Kidney (tissue), 14 donors: ENCODE results near the gene PDE6B. TPM values are rescaled to one million over a fixed set of nuclear protein-coding genes. Genes with fewer than 3 reads are reported as not detected.

Experiments
- DNase-seq, 5 donors: peaks; one replicate each; pipeline ENCODE4 v3.0.0-alpha.2; 2013 to 2020
- FAIRE-seq: peaks from 2 replicates; lab custom pipeline; 2012; peaks lifted over from hg19 to GRCh38; lab: Jason Lieb, UNC
- H3K27ac ChIP-seq, 2 donors: one replicate each; pipeline ENCODE4 v1.7.0; 2013; ENCODE audit warnings: low read depth in 2 of 2, low read length in 2 of 2, inconsistent platforms in 1 of 2
- H3K27me3 ChIP-seq: one replicate; pipeline ENCODE4 v1.7.1; 2013; ENCODE audit warnings: low read length, inconsistent platforms; ENCODE audit not compliant: control insufficient read depth, insufficient read depth
- H3K36me3 ChIP-seq, 3 donors: one replicate each; pipeline versions ENCODE4 v1.7.0 to v1.7.1; 2013; ENCODE audit warnings: low read length in 3 of 3, control low read depth in 1 of 3, inconsistent platforms in 1 of 3; ENCODE audit not compliant: insufficient read depth in 3 of 3, control insufficient read depth in 2 of 3
- H3K4me1 ChIP-seq, 3 donors: one replicate each; pipeline versions ENCODE4 v1.7.0 to v1.7.1; 2013; ENCODE audit warnings: low read length in 3 of 3, inconsistent platforms in 1 of 3, low read depth in 1 of 3; ENCODE audit not compliant: control insufficient read depth in 2 of 3, insufficient read depth in 2 of 3
- H3K4me3 ChIP-seq, 3 donors: one replicate each; pipeline versions ENCODE4 v1.7.0 to v1.8.1; 2013; ENCODE audit warnings: low read length in 3 of 3, control low read depth in 1 of 3, inconsistent platforms in 1 of 3
- H3K9ac ChIP-seq, 3 donors: one replicate each; pipeline versions ENCODE4 v1.7.0 to v1.7.1; 2013; ENCODE audit warnings: low read length in 3 of 3, control low read depth in 1 of 3, inconsistent platforms in 1 of 3
- H3K9me3 ChIP-seq, 3 donors: one replicate each; pipeline versions ENCODE4 v1.7.0 to v1.7.1; 2013; ENCODE audit warnings: low read length in 3 of 3, control low read depth in 1 of 3, inconsistent platforms in 1 of 3; ENCODE audit not compliant: control insufficient read depth in 2 of 3, insufficient read depth in 1 of 3
- intact Hi-C: fragments of 100-400 bp; cut with DNase I; formaldehyde crosslinking; loops from one replicate; pipeline ENCODE4 v1.11.1; 2022
- polyA plus RNA-seq: library from polyadenylated mRNA; stranded (reverse); fragments of 350-450 nt; fragmentation: Illumina TruSeq; extraction: RNeasy Lipid Tissue Mini Kit (QIAGEN cat#74804); gene quantifications from one replicate; pipeline ENCODE4 v1.2.3, GENCODE V29; 2014; ENCODE audit warnings: low read depth, low replicate concordance; ENCODE audit not compliant: insufficient read depth
- total RNA-seq: library from RNA; stranded (reverse); fragmentation: NEBNext Ultra II Directional; extraction: Animal tissue kit (Norgen Biotek cat#: 25700); gene quantifications from one replicate; pipeline ENCODE4 v1.2.1, GENCODE V29; 2021
- TF ChIP-seq, protein P1 (sequence below): IDR thresholded peaks from 3 replicates; pipeline ENCODE4 v1.5.1; 2012; ENCODE audit warnings: mild to moderate bottlenecking, moderate library complexity, borderline replicate concordance; ENCODE audit not compliant: insufficient read depth; ENCODE audit errors: extremely low read depth
- donor health status: control.
- donor health status: control.
- donor health status: control.
- donor health status: control.
- donor health status: control.
- donor health status: DM: yes; HTN: yes; CAD: no.
- donor health status: Normal renal cell carcinoma (clear cell type).

The PDE6B gene
- total and polyA plus RNA-seq, 2 donors from 2014 or later, result 10.7 to 10.8 TPM

GRCh38 chr4:712916-713632 is 87.7 kb downstream of the PDE6B start:
- no peak overlapping the region for H3K4me3 ChIP-seq
- no peaks in the 10 kb centered on the region for H3K9me3 ChIP-seq
- no peaks in the 10 kb centered on the region for H3K36me3 ChIP-seq
- no peak overlapping the region for H3K9ac ChIP-seq
- TF ChIP-seq, protein P1, sequence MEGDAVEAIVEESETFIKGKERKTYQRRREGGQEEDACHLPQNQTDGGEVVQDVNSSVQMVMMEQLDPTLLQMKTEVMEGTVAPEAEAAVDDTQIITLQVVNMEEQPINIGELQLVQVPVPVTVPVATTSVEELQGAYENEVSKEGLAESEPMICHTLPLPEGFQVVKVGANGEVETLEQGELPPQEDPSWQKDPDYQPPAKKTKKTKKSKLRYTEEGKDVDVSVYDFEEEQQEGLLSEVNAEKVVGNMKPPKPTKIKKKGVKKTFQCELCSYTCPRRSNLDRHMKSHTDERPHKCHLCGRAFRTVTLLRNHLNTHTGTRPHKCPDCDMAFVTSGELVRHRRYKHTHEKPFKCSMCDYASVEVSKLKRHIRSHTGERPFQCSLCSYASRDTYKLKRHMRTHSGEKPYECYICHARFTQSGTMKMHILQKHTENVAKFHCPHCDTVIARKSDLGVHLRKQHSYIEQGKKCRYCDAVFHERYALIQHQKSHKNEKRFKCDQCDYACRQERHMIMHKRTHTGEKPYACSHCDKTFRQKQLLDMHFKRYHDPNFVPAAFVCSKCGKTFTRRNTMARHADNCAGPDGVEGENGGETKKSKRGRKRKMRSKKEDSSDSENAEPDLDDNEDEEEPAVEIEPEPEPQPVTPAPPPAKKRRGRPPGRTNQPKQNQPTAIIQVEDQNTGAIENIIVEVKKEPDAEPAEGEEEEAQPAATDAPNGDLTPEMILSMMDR, result no peak
- intact Hi-C loops, result no loop called here
- FAIRE-seq (no peak), DNase-seq (no peak)
- H3K27ac ChIP-seq, result no peak overlapping the region
- peaks cover 0 to 14% (median 0%) of the 10 kb centered on the region in 3 donors for H3K4me1 ChIP-seq
- no peaks in the 10 kb centered on the region for H3K27me3 ChIP-seq

GRCh38 chr4:714087-714486 is 88.7 kb downstream of the PDE6B start:
- TF ChIP-seq, protein P1, result no peak
- H3K9me3 ChIP-seq, result no peaks in the 10 kb centered on the region
- no peak for DNase-seq

DNA sequence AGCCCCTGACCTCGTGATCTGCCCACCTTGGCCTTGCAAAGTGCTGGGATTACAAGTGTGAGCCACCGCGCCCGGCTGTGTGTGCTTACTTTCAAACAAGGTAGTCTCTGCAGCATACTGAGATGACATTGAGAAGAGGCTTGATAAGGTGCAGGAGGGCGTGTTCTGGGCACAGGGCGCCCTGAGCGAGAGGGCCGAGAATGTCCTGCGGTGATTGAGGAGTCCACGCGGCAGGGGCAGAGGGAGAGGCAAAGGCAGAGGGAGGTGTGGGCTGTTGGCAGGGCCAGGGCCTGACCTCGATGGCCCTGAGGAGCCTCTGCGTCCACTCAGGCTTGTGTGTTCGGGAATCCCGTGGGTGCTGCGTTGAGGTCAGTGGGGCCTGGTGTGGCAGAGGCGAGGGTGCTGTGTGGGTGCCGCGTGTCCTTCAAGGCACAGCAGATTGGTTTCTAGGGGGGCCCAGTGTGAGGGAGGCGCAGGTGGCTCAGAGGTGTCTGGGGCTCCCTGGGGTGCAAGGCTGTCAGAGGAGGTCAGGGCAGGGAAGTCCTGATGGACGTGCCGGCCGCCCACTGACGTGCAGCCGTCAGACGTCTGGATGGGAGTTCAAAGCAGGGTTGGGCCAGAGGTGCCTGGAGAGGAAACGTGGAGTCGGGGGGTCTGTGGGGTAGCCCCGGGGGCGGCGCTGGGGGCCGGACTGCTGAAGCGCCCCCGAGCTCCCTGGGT is 92.4 kb downstream of the PDE6B start:
- Histone ChIP-seq H3K9me3 (no peaks in the 10 kb centered on the region), H3K27ac (no peak overlapping the region), H3K9ac (no peak overlapping the region), H3K4me1 (peaks cover 0 to 13% (median 0%) of the 10 kb centered on the region in 3 donors), H3K36me3 (no peaks in the 10 kb centered on the region), H3K27me3 (no peaks in the 10 kb centered on the region), H3K4me3 (no peak overlapping the region)
- no peak for DNase-seq
- no peak for FAIRE-seq
- TF ChIP-seq, protein P1, result no peak
- intact Hi-C loops, result no loop called here

More at GRCh38 chr4:714087-714486, 88.7 kb downstream of the PDE6B start:
- Histone ChIP-seq H3K4me1 (peaks cover 0 to 8% (median 0%) of the 10 kb centered on the region in 3 donors), H3K36me3 (no peaks in the 10 kb centered on the region), H3K9ac (no peak overlapping the region), H3K27me3 (no peaks in the 10 kb centered on the region), H3K27ac (no peak overlapping the region), H3K4me3 (no peak overlapping the region)
- intact Hi-C loops, result no loop called here
- no peak for FAIRE-seq
